GM12875 (cell line): Measurements from ENCODE around the gene ZNF808.
A peak's percentile ranks its signal among the peaks of the same experiment; 100 is the strongest.
"Not testable (repeated sequence)": the region's sequence is repeated elsewhere in the genome, so short reads cannot be mapped to it uniquely, and the experiment has no call there.

Experiments
- H3K4me3 ChIP-seq: one replicate; pipeline ENCODE4 v1.5.1; 2011; ENCODE audit warnings: low read depth, low read length, control low read depth
- TF ChIP-seq, protein P1 (sequence below): IDR thresholded peaks from 2 replicates; pipeline ENCODE4 v1.5.1; 2011; ENCODE audit warnings: low read depth, mild to moderate bottlenecking, control low read depth, inconsistent platforms, low read length, moderate library complexity, borderline replicate concordance; ENCODE audit not compliant: insufficient read depth

The ZNF808 gene

DNA sequence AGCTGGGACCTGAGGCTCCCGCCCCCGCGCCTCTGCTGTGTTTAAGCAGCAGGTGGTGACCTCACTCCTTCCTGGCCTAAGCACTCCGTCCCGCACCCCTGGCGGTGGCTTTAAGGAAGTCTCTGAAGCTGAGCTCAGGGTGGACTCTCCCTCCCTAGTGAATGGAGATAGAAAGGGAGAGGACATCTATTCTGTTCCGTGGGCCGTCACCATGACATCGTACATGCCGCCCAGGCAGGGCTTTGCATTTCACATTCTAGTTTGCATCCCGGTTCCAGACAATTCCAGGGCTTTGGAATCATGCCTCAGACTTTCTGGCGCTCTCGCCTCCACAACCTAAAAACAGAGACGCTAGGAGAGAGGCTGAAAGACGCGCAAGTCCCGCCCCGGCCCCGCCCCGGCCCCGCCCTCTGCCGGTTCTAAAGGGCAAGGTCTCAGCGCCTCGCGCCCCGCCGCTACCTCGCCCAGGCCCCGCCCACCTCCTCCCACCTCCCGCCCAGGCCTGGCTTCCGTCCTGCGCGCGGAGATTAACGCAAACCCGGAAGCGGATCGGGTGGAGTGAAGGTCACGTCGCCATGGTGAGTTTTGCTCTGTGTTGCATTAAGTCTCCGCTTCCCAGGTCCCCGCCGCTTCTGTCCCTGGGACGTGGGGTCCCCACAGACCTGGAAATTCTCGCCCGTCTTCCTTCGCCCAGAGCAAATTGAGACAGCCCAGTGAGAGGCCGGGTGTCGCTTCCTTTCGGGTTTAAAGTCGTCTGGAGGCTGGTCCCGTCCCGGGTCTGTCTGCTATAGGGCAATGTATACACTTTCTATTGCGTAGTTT, at the start of gene ZNF808:
Gene ZNF808, plus strand, starts transcription at position 535 of the 822 bp plus-strand sequence. CDS start 15,617 bp downstream, outside the sequence.
- TF ChIP-seq, protein P1, sequence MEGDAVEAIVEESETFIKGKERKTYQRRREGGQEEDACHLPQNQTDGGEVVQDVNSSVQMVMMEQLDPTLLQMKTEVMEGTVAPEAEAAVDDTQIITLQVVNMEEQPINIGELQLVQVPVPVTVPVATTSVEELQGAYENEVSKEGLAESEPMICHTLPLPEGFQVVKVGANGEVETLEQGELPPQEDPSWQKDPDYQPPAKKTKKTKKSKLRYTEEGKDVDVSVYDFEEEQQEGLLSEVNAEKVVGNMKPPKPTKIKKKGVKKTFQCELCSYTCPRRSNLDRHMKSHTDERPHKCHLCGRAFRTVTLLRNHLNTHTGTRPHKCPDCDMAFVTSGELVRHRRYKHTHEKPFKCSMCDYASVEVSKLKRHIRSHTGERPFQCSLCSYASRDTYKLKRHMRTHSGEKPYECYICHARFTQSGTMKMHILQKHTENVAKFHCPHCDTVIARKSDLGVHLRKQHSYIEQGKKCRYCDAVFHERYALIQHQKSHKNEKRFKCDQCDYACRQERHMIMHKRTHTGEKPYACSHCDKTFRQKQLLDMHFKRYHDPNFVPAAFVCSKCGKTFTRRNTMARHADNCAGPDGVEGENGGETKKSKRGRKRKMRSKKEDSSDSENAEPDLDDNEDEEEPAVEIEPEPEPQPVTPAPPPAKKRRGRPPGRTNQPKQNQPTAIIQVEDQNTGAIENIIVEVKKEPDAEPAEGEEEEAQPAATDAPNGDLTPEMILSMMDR: peak; percentile 68
- H3K4me3 ChIP-seq: peak within 1 kb of the TSS; percentile 89

DNA sequence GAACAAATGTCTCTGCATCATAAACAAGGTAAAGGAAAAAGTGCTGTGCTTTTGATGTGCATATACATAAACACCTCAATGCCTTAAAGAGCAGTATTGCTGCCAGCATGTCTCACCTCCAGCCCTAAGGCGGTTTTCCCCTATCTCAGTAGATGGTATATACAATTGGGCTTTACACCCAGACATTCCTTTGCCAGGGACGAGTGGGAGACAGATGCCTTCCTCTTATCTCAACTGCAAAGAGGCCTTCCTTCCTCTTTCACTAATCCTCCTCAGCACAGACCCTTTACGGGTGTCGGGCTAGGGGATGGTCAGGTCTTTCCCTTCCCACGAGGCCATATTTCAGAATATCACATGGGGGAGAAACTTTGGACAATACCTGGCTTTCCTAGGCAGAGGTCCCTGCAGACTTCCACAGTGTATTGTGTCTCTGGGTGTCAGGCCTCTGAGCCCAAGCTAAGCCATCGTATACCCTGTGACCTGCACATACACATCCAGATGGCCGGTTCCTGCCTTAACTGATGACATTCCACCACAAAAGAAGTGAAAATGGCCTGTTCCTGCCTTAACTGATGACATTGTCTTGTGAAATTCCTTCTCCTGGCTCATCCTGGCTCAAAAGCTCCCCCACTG, 43.2 kb upstream of the ZNF808 start:
- H3K4me3 ChIP-seq: not testable (repeated sequence)

DNA sequence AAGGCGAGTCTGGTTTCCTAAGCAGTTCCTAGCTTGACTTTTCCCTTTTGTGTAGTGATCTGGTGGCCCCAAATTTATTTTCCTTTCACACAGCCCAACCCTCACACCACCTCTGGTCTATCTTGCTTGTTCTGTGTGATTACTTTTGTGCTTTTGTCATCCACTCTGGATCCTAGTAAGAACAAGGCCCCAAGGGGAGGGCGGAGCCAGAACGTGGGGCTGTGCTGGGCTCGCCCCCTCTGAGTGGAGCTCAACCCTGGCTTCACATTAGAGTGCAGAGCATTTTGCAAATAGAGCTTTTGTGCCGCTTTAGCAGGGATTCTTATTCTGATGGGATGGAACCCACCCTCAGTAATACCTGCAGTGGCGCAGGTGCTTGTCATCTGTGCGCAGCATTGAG, 42.4 kb upstream of the ZNF808 start:
- H3K4me3 ChIP-seq: not testable (repeated sequence)

DNA sequence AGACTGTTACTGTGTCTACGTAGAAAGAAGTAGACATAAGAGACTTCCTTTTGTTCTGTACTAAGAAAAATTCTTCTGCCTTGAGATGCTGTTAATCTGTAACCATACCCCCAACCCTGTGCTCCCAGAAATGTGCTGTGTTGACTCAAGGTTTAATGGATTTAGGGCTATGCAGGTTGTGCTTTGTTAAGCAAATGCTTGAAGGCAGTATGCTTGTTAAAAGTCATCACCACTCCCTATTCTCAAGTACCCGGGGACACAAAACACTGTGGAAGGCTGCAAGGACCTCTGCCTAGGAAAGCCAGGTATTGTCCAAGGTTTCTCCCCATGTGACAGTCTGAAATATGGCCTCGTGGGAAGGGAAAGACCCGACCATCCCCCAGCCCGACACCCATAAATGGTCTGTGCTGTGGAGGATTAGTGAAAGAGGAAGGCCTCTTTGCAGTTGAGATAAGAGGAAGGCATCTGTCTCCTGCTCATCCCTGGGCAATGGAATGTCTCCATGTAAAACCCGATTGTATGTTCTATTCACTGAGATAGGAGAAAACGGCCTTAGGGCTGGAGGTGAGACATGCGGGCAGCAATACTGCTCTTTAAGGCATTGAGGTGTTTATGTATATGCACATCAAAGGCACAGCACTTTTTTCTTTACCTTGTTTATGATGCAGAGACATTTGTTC, 41.8 kb upstream of the ZNF808 start:
- not testable (repeated sequence) for H3K4me3 ChIP-seq

DNA sequence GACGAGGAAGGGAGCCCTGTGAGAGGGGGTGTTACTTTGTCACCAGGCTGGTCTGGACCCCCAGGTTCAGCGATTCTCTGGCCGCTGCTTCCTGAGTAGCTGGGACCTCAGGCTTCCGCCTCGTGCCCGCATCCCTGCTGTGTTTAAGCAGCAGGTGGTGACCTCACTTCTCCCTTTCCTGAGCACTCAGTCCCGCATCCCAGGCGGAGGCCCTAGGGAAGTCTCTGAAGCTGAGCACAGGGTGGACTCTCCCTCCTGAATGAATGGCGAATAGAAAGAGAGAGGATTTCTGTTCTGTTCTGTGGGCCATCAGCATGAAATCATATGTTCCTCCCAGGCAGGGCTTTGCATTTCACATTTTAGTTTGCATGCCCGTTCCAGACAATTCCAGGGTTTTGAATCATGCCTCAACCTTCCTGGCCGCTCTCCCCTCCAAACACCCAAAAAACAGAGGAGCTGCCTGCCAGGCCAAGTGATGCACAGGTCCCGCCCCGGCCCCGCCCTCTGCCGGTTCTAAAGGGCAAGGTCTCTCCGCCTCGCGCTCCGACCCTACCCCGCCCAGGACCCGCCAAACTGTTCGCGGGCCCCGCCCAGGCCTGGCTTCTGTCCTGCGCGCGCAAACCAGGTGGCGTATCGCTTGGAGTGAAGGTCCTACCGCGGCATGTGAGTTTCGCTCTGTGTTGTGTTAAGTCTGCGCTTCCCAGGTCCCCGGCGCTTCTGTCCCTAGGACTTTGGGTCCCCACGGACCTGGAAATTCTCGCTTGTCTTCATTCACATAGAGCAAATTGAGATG, 35.1 kb upstream of the ZNF808 start:
- no peak overlapping the region for H3K4me3 ChIP-seq
- TF ChIP-seq, protein P1: no peak

DNA sequence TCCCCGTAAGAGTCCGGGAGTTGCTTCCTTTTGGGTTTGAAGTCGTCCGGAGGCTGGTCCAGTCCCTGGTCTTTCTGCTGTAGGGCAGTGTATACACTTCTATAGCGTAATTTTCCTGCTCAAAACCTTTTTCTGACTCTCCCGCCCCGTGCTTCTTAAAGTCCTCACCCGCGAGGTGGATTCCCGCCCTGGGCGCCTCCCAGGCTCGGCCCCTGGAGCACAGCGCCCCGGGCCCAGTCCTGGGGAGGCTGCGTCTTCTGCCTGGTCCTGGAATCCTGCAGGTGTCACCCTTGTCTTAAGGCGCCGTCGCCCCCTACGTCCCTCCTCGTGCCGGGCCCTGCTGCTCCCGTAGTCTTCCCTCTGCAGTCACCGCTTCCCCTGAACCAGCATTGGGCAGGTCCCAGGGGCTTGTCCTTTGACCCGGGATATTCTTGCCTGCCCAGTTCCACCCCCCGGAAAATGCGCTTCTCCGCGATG, 34.4 kb upstream of the ZNF808 start:
- TF ChIP-seq, protein P1: no peak
- no peak overlapping the region for H3K4me3 ChIP-seq

DNA sequence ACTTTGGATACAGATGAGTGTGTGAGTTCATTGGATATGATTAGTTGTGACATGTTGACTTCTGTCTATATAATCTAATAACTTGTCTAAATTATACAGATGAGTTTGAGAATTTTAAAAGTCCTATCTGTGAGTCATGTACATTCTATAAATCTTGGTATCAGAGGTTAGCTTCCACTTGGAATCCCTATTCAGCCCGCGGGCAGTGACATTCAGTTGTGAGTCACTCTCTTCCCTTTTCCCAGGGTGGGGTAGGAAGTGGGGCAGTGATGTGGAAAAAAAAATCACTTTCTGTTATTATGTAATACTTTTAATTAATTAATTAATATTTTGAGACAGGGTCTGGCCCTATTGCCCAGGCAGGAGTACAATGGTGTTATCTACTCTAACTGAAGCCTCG, 33.0 kb upstream of the ZNF808 start:
- TF ChIP-seq, protein P1: no peak
- H3K4me3 ChIP-seq: no peak overlapping the region

DNA sequence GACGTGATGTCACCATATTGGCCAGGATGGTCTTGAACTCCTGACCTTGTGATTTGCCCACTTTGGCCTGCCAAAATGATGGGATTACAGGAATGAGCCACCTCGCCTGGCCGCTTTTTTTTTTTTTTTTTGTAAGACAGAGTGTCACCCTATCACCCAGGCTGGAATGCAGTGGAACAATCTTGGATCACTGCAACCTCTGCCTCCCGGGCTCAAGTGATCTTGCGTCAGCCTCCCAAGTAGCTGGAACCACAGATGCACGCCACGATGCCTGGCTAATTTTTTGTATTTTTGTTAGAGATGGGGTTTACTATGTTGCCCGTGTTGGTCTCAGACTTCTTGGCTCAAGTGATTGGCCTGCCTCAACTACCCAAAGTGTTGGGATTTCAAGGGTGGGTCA, 28.9 kb upstream of the ZNF808 start:
- no peak overlapping the region for H3K4me3 ChIP-seq
- TF ChIP-seq, protein P1: no peak

DNA sequence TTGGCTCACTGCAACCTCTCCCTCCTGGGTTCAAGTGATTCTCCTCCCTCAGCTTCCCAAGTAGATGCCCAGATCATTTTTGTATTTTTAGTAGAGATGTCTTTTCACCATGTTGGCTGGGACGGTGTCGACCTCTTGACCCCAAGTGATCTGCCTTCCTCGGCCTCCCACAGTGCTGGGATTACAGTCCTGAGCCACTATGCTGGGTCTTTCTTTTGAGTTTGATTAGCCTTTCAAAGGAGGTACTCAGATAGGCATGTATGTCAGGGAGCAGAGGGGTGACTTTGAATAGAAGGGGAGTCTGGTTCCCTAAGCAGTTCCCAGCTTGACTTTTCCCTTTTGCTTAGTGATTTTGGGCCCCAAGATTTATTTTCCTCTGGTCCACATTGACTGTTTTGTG, 27.0 kb upstream of the ZNF808 start:
- H3K4me3 ChIP-seq: not testable (repeated sequence)

DNA sequence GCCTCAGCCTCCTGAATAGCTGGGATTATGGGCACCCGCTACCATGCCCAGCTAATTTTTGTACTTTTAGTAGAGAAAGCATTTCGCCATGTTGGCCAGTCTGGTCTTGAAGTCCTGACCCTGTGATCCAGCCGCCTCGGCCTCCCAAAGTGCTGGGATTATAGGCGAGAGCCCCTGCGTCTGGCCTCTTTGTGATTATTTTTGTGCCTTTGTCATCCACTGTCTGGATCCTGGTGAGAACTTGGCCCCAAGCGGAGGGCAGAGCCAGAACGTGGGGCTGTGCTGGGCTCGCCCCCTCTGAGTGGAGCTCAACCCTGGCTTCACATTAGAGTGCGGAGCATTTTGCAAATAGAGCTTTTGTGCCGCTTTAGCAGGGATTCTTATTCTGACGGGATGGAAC, 26.5 kb upstream of the ZNF808 start:
- not testable (repeated sequence) for H3K4me3 ChIP-seq
